SK-N-SH (cell line): ENCODE measurements around the gene WNT9B.

Experiments
- EZH2phosphoT487 ChIP-seq: fragments of 200-600 bp; sonication (generic); IDR thresholded peaks from 2 replicates; pipeline ENCODE4 v1.6.1; 2017; ENCODE audit warnings: low read depth, mixed run types, mild to moderate bottlenecking, antibody characterized with exemption, moderate library complexity, borderline replicate concordance
- GATA2 ChIP-seq: sonication (generic); formaldehyde crosslinking; IDR thresholded peaks from 2 replicates; pipeline ENCODE4 v1.5.0; 2020; ENCODE audit warnings: mild to moderate bottlenecking, missing genetic modification reagents
- RFX5 ChIP-seq: IDR thresholded peaks from 2 replicates; pipeline ENCODE4 v1.6.1; 2012; ENCODE audit warnings: mild to moderate bottlenecking, improper control_type of control experiment, low read length
- TF ChIP-seq, protein P1 (sequence below): fragments of 200-600 bp; sonication (generic); IDR thresholded peaks from 2 replicates; pipeline ENCODE4 v1.6.1; 2017; ENCODE audit warnings: antibody characterized with exemption, mild to moderate bottlenecking, moderate library complexity
- TF ChIP-seq, protein P2 (sequence below): fragments of 150-350 bp; IDR thresholded peaks from 2 replicates; pipeline ENCODE4 v1.6.1; 2017; ENCODE audit warnings: antibody characterized with exemption, low read length, low read depth, borderline replicate concordance

DNA sequence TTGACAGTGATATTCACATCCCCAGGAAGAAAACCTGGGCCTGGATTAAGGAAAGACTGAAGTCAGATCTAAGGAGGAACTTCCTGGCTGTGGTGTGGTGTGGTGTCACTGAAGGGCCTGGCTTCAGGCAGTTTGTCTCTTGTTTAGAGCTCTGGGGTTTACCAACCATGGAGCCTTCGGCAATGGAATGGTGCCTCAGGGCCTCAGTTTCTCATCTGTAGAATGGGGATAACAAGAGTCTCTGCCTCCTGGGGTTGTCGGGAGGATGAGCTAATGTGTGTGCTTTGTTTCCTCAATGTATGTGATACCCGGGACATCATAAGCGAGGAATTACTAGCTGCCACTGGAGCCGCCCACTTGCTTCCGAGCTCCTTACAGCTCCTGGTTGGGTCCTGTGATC is 45.6 kb upstream of the WNT9B start:
- TF ChIP-seq, protein P1, sequence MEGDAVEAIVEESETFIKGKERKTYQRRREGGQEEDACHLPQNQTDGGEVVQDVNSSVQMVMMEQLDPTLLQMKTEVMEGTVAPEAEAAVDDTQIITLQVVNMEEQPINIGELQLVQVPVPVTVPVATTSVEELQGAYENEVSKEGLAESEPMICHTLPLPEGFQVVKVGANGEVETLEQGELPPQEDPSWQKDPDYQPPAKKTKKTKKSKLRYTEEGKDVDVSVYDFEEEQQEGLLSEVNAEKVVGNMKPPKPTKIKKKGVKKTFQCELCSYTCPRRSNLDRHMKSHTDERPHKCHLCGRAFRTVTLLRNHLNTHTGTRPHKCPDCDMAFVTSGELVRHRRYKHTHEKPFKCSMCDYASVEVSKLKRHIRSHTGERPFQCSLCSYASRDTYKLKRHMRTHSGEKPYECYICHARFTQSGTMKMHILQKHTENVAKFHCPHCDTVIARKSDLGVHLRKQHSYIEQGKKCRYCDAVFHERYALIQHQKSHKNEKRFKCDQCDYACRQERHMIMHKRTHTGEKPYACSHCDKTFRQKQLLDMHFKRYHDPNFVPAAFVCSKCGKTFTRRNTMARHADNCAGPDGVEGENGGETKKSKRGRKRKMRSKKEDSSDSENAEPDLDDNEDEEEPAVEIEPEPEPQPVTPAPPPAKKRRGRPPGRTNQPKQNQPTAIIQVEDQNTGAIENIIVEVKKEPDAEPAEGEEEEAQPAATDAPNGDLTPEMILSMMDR: no peak
- TF ChIP-seq GATA2 (CRISPR knock-in tag) (no peak), RFX5 (no peak), EZH2phosphoT487 (no peak)
- TF ChIP-seq, protein P2, sequence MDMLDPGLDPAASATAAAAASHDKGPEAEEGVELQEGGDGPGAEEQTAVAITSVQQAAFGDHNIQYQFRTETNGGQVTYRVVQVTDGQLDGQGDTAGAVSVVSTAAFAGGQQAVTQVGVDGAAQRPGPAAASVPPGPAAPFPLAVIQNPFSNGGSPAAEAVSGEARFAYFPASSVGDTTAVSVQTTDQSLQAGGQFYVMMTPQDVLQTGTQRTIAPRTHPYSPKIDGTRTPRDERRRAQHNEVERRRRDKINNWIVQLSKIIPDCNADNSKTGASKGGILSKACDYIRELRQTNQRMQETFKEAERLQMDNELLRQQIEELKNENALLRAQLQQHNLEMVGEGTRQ: no peak
